Measurements from ENCODE around the gene PLCB4.

PLCB4 gene

DNA sequence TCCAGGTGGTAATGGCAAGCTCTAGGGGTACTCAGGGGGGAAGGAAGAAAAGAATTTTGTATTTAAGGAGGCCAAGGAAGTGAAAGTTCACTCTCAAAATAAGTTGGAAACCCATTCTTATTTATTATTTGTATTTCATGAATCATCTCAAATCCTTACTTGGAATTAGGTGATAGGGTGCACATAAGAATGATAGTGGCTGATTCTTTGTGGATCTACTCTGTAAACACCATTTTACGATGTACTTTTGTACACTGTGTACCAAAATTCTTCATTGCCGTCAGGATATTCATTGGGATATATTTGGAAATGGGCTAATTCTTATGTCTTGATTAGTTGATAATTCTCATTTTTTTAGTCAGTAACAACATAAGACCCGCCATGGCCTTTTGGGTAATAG, 266.0 kb downstream of the PLCB4 start:
- no peak for DNase-seq

DNA sequence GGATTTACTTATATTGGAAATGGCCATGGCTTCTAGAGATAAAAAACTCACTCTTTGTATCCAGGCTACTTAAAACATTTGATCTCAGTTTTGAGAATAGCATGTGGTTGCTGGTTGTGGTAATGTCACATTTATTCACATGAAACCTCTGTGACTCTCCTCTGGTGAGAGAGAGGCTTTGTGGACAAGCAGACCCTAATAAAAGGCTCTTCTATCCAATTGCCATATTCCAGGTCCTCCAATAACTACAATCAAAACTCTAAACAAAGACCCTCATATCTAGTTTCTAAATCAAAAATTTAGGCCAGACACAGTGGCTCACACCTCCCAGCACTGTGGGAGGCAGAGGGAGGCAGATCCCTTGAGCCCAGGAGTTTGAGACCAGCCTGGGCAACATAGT, 269.2 kb downstream of the PLCB4 start:
- DNase-seq: no peak

- no peak for DNase-seq
Observed at GRCh38 chr20:9339708-9340107, 270.8 kb downstream of the PLCB4 start.

- no peak for DNase-seq
Observed at GRCh38 chr20:9342651-9343050, 273.8 kb downstream of the PLCB4 start.

- no peak for DNase-seq
Observed at GRCh38 chr20:9344083-9344920, 275.4 kb downstream of the PLCB4 start.

GRCh38 chr20:9348316-9348715, 279.4 kb downstream of the PLCB4 start:
- no peak for DNase-seq

- DNase-seq: no peak
Observed at GRCh38 chr20:9348747-9349146, 279.9 kb downstream of the PLCB4 start.

- DNase-seq: no peak
Observed at GRCh38 chr20:9349249-9349648, 280.4 kb downstream of the PLCB4 start.

DNA sequence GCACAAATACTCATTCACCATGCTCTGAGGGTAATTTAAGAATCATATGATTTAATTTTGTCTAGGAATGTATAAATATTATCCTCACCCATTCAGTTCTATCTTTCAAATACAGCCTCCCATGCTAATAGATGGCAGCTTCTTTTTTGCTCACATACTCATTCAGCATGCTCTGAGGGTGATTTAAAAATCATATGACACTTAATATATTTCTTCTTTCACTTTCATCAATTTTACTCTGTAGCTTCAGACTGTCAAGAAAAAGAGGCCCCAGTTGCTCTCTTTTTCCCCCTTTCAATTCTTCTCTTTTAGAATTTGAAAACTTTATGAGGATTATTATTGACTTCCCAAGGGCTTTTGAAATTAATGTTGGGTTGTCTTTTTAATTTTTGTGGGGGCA, 283.9 kb downstream of the PLCB4 start:
- no peak for DNase-seq

DNA sequence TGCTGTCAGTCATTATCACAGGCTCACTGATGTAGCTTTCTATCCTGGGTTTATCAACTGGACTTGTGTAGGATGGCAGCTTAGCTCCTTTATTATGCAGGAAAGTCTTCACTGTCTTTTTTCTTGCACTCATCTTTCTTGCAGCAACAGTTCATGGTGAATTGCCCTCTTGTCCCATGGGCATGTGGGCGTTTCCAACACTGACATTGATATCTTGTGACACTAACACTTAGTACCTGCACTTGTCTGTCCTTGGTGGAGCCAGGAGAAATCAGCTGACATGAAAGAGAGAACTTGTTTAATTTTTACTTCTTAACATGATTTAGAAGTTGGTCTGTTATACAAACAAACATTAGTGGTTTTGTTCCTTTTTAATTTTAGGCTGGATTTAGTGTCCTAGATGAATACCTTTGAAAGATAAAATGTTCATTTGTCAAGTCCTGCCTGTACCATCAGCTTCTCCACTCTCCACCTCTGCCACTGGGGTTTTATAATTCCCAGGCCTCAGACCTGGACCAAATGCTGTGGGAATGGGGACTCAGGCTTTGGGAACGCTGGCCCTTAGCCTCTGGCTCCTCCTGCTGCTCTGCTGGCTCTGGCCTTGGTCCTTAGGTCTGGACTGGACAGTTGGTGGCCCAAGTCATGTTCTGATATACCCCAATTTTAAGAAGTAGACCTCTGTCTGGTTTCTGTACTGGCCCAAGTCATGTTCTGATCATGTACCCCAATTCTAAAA, 284.5 kb downstream of the PLCB4 start:
- no peak for DNase-seq

GRCh38 chr20:9353916-9354276, 285.0 kb downstream of the PLCB4 start:
- DNase-seq: no peak

GRCh38 chr20:9354579-9354978, 285.7 kb downstream of the PLCB4 start:
- no peak for DNase-seq

GRCh38 chr20:9358001-9358400, 289.1 kb downstream of the PLCB4 start:
- no peak for DNase-seq

DNA sequence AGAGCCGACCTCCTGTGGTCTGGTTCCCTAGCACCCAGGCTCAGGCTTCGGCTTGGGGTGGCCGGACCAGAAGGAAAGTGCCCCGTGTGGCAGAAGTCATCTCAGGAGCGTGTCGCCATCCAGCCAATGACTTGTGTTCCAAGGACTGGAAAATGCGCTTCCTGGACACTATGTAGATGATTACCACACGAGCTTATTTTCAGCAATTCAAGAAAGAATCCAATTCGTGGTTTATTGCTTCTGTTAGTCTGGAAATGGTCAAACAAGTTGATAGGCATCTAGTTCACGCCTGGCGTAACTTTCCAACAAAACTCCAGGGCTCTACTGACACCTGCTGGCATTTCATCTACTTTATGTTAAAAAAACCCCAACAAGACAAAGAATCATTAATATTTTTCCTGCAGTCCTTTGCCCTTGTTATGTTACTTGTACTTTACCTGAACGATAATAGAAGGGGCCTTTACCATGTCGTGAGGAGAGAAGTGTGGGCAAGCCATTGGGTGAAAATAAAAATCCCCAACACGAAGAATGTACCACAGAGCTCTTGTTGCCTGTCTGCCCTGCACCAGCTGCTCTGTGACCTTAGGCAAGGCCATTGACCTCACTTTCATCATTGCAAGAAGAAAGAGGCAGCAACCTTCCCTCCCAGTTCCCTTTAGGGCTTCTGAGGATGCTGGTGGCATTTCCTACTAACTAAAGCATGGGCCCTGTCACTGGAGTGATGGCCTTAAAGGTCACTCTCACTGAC, 290.8 kb downstream of the PLCB4 start:
- no peak for DNase-seq

DNA sequence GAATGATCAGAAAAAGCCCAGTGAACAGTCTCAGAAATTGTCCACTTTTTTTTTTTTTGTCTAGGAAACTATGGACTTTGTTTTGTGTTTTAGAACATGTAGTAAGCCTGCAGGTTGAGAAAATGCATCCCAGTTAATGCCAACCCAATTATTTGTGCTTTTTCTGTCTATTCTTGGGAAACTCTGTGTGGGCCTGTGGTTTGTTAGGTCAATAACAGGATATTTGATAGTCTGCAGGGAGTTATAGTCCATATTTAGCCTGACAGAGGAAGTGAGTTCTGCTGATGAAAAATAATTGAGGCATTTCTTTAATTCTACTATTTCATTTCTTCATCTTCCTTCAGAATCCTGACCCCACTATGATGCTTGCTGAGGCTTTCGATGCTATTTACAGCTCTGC, 291.5 kb downstream of the PLCB4 start:
- DNase-seq: no peak

GRCh38 chr20:9363673-9364072, 294.8 kb downstream of the PLCB4 start:
- DNase-seq: no peak

- DNase-seq: no peak
Observed at GRCh38 chr20:9367328-9367727, 298.4 kb downstream of the PLCB4 start.

GRCh38 chr20:9367746-9368145, 298.9 kb downstream of the PLCB4 start:
- no peak for DNase-seq

GRCh38 chr20:9368893-9369292, 300.0 kb downstream of the PLCB4 start:
- no peak for DNase-seq

GRCh38 chr20:9369557-9369956, 300.7 kb downstream of the PLCB4 start:
- no peak for DNase-seq

GRCh38 chr20:9374072-9374471, 305.2 kb downstream of the PLCB4 start:
- no peak for DNase-seq

GRCh38 chr20:9374480-9374879, 305.6 kb downstream of the PLCB4 start:
- DNase-seq: no peak

DNA sequence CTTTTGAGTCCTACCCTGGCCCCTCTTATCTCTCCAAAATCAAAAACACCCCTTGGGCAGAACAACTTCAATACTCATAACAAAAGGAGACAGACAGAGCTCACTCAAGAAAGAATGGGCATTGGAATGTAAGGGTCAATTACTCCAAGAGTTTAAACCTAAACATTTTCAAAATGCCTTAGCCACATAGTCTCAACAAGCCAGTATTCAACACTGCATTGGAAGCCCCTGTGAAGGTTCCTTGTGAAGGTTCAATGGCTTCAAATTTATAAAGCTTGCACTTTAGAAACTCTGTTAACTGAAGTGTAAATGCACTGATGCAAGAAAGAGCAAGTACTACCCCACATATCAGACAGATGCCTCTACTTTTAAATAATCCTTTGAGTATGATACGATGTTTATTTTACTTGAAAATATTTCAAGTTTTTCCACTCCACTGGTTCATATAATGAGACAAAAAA, 306.4 kb downstream of the PLCB4 start:
- DNase-seq: no peak

GRCh38 chr20:9377007-9377406, 308.1 kb downstream of the PLCB4 start:
- DNase-seq: no peak
